Activated naive CD4-positive, alpha-beta T cell treated with anti-CD3 and anti-CD28 coated beads, Interleukin-2, amount 50 U/mL, for 16 hours (primary cell): ENCODE data around the gene ARSA.
A peak's percentile ranks its signal among the peaks of the same experiment; 100 is the strongest.
"Not testable (repeated sequence)": the region's sequence is repeated elsewhere in the genome, so short reads cannot be mapped to it uniquely, and the experiment has no call there.

Experiments
- DNase-seq: peaks from one replicate; pipeline ENCODE4 v3.0.0-alpha.2; 2020

Gene ARSA

GRCh38 chr22:50627642-50628542 lies at the start of gene ARSA:
TSS of gene ARSA (minus strand) at chr22:50628152. CDS start at chr22:50627779, 373 bp downstream.
- DNase-seq = peak; percentile 70

GRCh38 chr22:50676661-50677492 lies 48.9 kb upstream of the ARSA start:
- DNase-seq = no peak

- no peak for DNase-seq
Measured at GRCh38 chr22:50676180-50676636, 48.3 kb upstream of the ARSA start.

GRCh38 chr22:50675553-50676179 lies 47.7 kb upstream of the ARSA start:
- DNase-seq = no peak

- DNase-seq = no peak
Measured at GRCh38 chr22:50674606-50675552, 46.9 kb upstream of the ARSA start.

GRCh38 chr22:50674130-50674500 lies 46.2 kb upstream of the ARSA start:
- DNase-seq = no peak

GRCh38 chr22:50673231-50674129 lies 45.5 kb upstream of the ARSA start:
- DNase-seq = peak; percentile 33

- no peak for DNase-seq
Measured at GRCh38 chr22:50672471-50673230, 44.7 kb upstream of the ARSA start, which contains the start of gene SHANK3. TSS of gene SHANK3 (plus strand) at chr22:50672823.

GRCh38 chr22:50672041-50672440 lies 44.1 kb upstream of the ARSA start:
- DNase-seq = no peak

GRCh38 chr22:50671641-50672040 lies 43.7 kb upstream of the ARSA start:
- DNase-seq = no peak

GRCh38 chr22:50670914-50671538 lies 43.1 kb upstream of the ARSA start:
- DNase-seq = no peak

GRCh38 chr22:50670513-50670912 lies 42.6 kb upstream of the ARSA start:
- no peak for DNase-seq

GRCh38 chr22:50665738-50666137 lies 37.8 kb upstream of the ARSA start:
- no peak for DNase-seq

- no peak for DNase-seq
Measured at GRCh38 chr22:50665212-50665611, 37.3 kb upstream of the ARSA start.

- no peak for DNase-seq
Measured at GRCh38 chr22:50660306-50660705, 32.4 kb upstream of the ARSA start.

GRCh38 chr22:50659711-50660110 lies 31.8 kb upstream of the ARSA start:
- not testable (repeated sequence) for DNase-seq

GRCh38 chr22:50657925-50658324 lies 30.0 kb upstream of the ARSA start:
- DNase-seq = no peak

- no peak for DNase-seq
Measured at GRCh38 chr22:50656122-50657070, 28.4 kb upstream of the ARSA start.
